ENCODE data around the gene GAP43.

Gene GAP43

DNA sequence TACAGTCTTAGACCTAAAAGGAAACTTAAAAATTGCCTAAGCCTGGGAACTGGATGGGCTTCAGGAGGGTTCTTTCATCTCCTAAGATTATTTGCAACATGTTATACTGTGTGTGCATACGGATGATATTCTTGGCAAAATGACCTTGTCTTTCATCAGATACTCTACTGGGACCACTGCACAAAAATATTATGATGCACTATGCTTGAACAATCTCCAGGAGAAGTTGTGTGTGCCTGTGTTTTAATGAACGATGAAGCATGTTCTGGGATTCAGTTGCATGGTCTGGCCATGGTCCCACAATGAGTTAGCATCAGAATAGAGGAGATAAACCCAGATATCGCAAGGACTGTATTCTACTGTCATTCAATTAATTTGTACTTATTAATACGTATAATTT lies 68.7 kb downstream of the GAP43 start:
- Mint-ChIP-seq H3K4me3 (no peak overlapping the region), H3K27me3 (peaks cover 4% of the 10 kb centered on the region), H3K36me3 (ENCODE audit: low read depth) (no peaks in the 10 kb centered on the region), H3K4me1 (ENCODE audit: low read depth) (no peaks in the 10 kb centered on the region), H3K27ac (no peak overlapping the region), H3K9me3 (no peaks in the 10 kb centered on the region)

GRCh38 chr3:115692887-115693524 lies 69.7 kb downstream of the GAP43 start:
- no peaks in the 10 kb centered on the region for H3K36me3 Mint-ChIP-seq (ENCODE audit: low read depth)
- no peak overlapping the region for H3K27ac Mint-ChIP-seq
- no peaks in the 10 kb centered on the region for H3K4me1 Mint-ChIP-seq (ENCODE audit: low read depth)
- H3K27me3 Mint-ChIP-seq, result peaks cover 4% of the 10 kb centered on the region
- no peak overlapping the region for H3K4me3 Mint-ChIP-seq
- H3K9me3 Mint-ChIP-seq, result no peaks in the 10 kb centered on the region

GRCh38 chr3:115693868-115694267 lies 70.6 kb downstream of the GAP43 start:
- H3K9me3 Mint-ChIP-seq, result no peaks in the 10 kb centered on the region
- H3K36me3 Mint-ChIP-seq (ENCODE audit: low read depth), result no peaks in the 10 kb centered on the region
- H3K27me3 Mint-ChIP-seq, result no peaks in the 10 kb centered on the region
- no peak overlapping the region for H3K27ac Mint-ChIP-seq
- H3K4me1 Mint-ChIP-seq (ENCODE audit: low read depth), result no peaks in the 10 kb centered on the region
- H3K4me3 Mint-ChIP-seq, result no peak overlapping the region

- H3K9me3 Mint-ChIP-seq, result no peaks in the 10 kb centered on the region
- H3K4me3 Mint-ChIP-seq, result no peak overlapping the region
- H3K27ac Mint-ChIP-seq, result no peak overlapping the region
These were observed 71.8 kb downstream of the GAP43 start for GRCh38 chr3:115695090-115695489.

DNA sequence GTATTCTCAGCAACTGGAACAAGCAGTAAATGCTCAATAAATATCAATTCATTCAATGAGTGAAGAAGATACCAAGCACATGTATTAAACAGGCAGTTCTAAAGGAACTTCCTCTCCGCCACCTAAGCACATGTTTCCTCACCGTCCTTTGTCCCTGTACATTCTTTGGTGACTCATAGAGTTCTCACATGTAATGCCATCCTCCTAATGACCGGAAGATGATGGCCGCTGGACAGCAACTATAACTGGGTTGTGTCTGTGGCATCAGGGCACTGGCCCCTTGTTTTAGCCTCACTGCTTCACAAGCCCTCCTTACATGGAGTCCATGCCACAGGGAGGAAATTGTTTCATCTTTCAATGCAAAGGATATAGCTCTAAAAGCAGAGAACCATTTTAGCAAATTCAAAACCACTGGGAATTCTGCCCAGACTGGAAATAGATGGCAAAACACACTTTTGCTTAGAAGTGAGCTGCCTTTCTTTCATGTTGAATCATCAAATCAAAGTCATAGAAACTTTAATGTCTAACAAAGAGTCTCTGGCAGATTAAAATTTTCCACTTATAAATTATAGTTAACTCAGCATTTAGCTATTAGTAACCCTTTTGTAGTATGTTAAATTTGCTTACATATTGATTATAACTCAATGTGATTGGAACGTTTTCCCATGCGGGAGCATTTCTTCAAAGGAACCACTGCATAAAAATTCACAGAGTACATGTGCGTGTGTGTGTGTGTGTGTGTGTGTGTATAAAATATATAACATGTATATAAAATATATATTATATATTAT lies 74.1 kb downstream of the GAP43 start:
- Mint-ChIP-seq H3K4me3 (no peak overlapping the region), H3K9me3 (no peaks in the 10 kb centered on the region), H3K27ac (no peak overlapping the region), H3K27me3 (peaks cover 5% of the 10 kb centered on the region), H3K36me3 (ENCODE audit: low read depth) (no peaks in the 10 kb centered on the region), H3K4me1 (ENCODE audit: low read depth) (no peaks in the 10 kb centered on the region)

More at GRCh38 chr3:115695090-115695489, 71.8 kb downstream of the GAP43 start:
- Mint-ChIP-seq H3K4me1 (ENCODE audit: low read depth) (no peaks in the 10 kb centered on the region), H3K27me3 (peaks cover 5% of the 10 kb centered on the region), H3K36me3 (ENCODE audit: low read depth) (no peaks in the 10 kb centered on the region)

GRCh38 chr3:115698851-115699591 lies 75.7 kb downstream of the GAP43 start:
- Mint-ChIP-seq H3K27me3 (peaks cover 5% of the 10 kb centered on the region), H3K36me3 (ENCODE audit: low read depth) (no peaks in the 10 kb centered on the region), H3K27ac (no peak overlapping the region), H3K9me3 (no peaks in the 10 kb centered on the region), H3K4me1 (ENCODE audit: low read depth) (no peaks in the 10 kb centered on the region), H3K4me3 (no peak overlapping the region)

GRCh38 chr3:115699706-115700105 lies 76.4 kb downstream of the GAP43 start:
- H3K27ac Mint-ChIP-seq, result no peak overlapping the region
- H3K4me3 Mint-ChIP-seq, result no peak overlapping the region
- no peaks in the 10 kb centered on the region for H3K4me1 Mint-ChIP-seq (ENCODE audit: low read depth)
- H3K27me3 Mint-ChIP-seq, result peaks cover 5% of the 10 kb centered on the region
- no peaks in the 10 kb centered on the region for H3K36me3 Mint-ChIP-seq (ENCODE audit: low read depth)
- H3K9me3 Mint-ChIP-seq, result no peaks in the 10 kb centered on the region

DNA sequence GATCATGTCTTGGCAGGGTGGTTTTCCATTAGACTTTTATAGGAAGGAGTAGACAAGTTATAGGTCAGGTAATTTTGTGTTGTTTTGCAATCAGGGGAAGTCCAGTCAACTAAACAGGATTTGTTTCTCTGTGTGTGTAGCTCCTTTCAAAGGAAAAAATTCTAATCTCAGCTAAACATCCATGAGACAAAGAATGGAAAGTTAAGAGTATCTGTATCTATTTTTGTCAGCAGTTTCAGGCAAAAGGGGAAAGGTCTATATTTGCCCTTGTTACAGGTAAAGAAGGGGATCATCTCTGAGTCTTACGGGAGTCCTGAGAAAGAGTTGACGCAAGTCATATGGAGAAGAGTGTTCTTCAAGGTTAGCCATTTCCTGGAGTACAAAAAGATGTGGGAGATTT lies 79.3 kb downstream of the GAP43 start:
- no peak overlapping the region for H3K27ac Mint-ChIP-seq
- no peaks in the 10 kb centered on the region for H3K9me3 Mint-ChIP-seq
- peaks cover 5% of the 10 kb centered on the region for H3K27me3 Mint-ChIP-seq
- no peaks in the 10 kb centered on the region for H3K36me3 Mint-ChIP-seq (ENCODE audit: low read depth)
- no peak overlapping the region for H3K4me3 Mint-ChIP-seq
- no peaks in the 10 kb centered on the region for H3K4me1 Mint-ChIP-seq (ENCODE audit: low read depth)

DNA sequence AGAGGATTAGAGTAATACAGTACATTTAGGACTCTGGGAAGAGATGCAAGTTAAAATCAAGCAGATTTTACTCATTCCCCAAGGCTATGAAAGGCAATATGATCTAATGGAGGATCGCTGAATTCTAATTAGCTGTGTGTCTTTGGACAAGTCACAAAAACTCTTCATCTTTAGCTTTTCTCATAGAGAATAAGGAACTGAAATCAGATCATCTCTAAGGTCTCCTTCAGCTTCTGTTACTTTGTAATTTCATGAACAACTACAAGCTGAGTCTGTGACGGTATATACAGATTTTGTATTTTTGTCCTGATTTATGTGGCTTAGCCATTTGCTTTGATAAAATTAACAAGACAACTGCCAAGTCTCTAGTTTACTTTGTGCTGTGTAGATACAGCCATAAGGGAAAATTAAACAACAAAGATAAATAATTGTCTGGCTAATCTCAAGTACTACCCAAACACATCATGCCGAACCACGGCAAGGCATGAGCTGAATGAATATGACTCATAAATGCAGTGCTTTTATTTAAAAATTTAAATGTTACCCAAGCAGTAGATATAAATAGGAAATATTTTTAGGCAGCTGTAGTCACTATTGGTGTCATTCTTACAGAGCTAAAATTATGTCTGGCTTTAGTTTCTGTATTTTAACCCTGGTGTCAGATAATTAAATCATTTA lies 81.5 kb downstream of the GAP43 start:
- Mint-ChIP-seq H3K9me3 (no peaks in the 10 kb centered on the region), H3K4me3 (no peak overlapping the region), H3K4me1 (ENCODE audit: low read depth) (no peaks in the 10 kb centered on the region), H3K36me3 (ENCODE audit: low read depth) (no peaks in the 10 kb centered on the region), H3K27ac (no peak overlapping the region), H3K27me3 (peaks cover 8% of the 10 kb centered on the region)

- no peak overlapping the region for H3K27ac Mint-ChIP-seq
- H3K36me3 Mint-ChIP-seq (ENCODE audit: low read depth), result no peaks in the 10 kb centered on the region
- no peak overlapping the region for H3K4me3 Mint-ChIP-seq
- H3K4me1 Mint-ChIP-seq (ENCODE audit: low read depth), result no peaks in the 10 kb centered on the region
- no peaks in the 10 kb centered on the region for H3K9me3 Mint-ChIP-seq
- H3K27me3 Mint-ChIP-seq, result peaks cover 15% of the 10 kb centered on the region
These were observed 83.1 kb downstream of the GAP43 start for GRCh38 chr3:115706311-115706829.

DNA sequence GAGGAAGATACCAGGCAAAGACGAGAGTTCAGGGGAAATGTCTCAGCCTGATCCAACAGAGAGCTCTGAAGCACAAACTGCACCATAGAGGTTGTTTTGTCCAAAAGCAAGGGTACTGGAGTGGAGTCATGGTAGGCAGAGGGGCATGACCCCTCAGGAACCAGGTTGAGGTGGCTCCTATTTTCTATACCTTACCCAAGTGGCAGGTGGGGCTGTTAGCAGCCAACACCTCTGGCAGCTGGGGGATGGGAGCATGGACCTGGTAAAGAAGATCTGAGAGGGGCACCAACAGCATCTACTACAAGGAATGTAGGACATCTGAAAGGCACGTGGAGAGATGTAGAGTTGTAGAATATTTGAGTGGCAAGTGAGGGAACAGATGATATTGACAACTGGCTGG lies 85.2 kb downstream of the GAP43 start:
- Mint-ChIP-seq H3K9me3 (no peaks in the 10 kb centered on the region), H3K27me3 (peaks cover 17% of the 10 kb centered on the region), H3K27ac (no peak overlapping the region), H3K4me3 (no peak overlapping the region), H3K36me3 (ENCODE audit: low read depth) (no peaks in the 10 kb centered on the region), H3K4me1 (ENCODE audit: low read depth) (no peaks in the 10 kb centered on the region)

DNA sequence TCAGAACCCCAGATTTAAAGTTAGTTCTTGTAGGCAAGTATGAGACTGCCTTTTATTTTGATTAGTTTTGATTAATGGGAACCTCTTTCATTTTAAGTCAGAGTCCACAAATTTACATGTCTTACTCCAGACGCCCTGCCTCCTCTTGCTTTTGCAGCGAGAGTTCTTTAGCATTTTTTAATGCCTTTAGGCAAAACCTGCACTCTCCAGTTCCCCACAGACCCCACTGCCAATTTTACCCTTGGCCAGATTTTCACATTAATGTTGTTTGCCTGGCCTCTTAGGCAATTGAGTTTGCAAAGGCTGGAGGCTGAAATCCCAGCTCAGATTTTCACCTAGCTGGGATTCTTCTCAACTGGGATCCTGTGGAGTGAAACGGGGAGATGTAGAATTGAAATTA lies 85.8 kb downstream of the GAP43 start:
- Mint-ChIP-seq H3K4me3 (no peak overlapping the region), H3K36me3 (ENCODE audit: low read depth) (no peaks in the 10 kb centered on the region), H3K27ac (no peak overlapping the region), H3K27me3 (peaks cover 22% of the 10 kb centered on the region), H3K9me3 (no peaks in the 10 kb centered on the region), H3K4me1 (ENCODE audit: low read depth) (no peaks in the 10 kb centered on the region)

DNA sequence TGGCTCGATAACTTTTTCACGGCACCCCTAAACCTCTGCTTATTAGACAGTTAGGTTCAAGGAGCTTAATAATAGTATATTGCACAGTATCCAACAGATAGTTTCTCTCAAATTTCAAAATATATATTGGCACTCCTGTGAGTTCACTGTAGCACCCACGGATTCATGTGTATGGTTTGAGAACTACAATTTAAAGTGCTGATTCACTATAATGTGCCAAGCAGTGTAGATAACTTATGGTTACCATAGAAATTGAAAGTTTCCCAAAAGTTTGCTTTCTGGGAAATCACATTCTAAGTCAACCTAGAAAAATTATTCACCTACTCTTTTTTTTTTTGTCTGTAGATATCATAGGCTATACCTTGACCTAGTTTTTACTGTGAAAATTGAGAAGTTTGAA lies 86.6 kb downstream of the GAP43 start:
- H3K4me1 Mint-ChIP-seq (ENCODE audit: low read depth), result no peaks in the 10 kb centered on the region
- no peak overlapping the region for H3K4me3 Mint-ChIP-seq
- H3K27me3 Mint-ChIP-seq, result peaks cover 23% of the 10 kb centered on the region
- H3K36me3 Mint-ChIP-seq (ENCODE audit: low read depth), result no peaks in the 10 kb centered on the region
- H3K27ac Mint-ChIP-seq, result no peak overlapping the region
- H3K9me3 Mint-ChIP-seq, result no peaks in the 10 kb centered on the region

DNA sequence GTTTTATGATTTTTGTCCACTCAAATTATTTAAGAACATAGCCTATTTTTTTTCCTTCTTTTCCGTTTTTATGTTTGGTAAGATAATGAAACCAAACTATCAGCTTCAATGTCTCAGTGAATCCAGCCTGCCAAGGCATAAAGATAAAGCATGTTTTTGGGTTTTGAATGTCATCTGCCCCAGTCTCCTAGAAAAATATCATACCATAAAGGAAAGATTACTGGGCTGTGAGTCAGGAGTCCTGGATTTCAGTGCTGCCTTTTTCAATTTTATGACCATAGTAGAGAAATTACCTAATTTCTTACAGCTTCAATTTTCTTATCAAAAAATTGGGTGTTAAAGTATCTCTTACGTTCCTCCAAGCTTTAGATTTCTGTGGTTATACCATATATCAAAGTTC lies 87.5 kb downstream of the GAP43 start:
- Mint-ChIP-seq H3K4me3 (no peak overlapping the region), H3K27ac (no peak overlapping the region), H3K36me3 (ENCODE audit: low read depth) (no peaks in the 10 kb centered on the region)

DNA sequence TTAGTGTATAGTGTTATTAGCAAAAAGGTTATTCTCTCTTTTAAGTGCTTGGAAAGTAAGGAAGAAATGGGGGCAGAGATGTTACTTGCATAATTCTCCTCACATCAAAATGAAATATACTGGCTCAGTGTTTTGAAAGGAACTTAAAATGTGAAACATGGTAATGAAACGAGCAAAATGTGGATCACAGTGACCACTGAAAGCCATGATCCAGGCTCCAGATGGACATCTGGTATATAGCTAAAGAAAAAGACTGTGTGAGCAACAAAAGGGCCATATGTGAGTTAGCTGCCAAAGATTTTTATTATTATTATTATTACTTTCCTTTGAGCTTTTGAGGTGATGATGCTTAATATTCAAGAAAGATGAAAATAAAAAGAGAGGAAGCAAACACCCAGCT lies 89.6 kb downstream of the GAP43 start:
- H3K27me3 Mint-ChIP-seq, result peaks cover 31% of the 10 kb centered on the region
- H3K27ac Mint-ChIP-seq, result no peak overlapping the region
- H3K4me1 Mint-ChIP-seq (ENCODE audit: low read depth), result no peaks in the 10 kb centered on the region
- H3K4me3 Mint-ChIP-seq, result no peak overlapping the region
- H3K36me3 Mint-ChIP-seq (ENCODE audit: low read depth), result no peaks in the 10 kb centered on the region
- no peaks in the 10 kb centered on the region for H3K9me3 Mint-ChIP-seq

More for the DNA sequence above, 87.5 kb downstream of the GAP43 start:
- Mint-ChIP-seq H3K27me3 (peaks cover 30% of the 10 kb centered on the region), H3K4me1 (ENCODE audit: low read depth) (no peaks in the 10 kb centered on the region), H3K9me3 (no peaks in the 10 kb centered on the region)

All from stimulated activated naive CD8-positive, alpha-beta T cell treated with anti-CD3 and anti-CD28 coated beads, Interleukin-15, Interleukin-2, amounts not matched to agents 100 ng/mL and 50 ng/mL, for 24 hours (primary cell).